ENCODE results near the gene GJD2. TPM values are rescaled to one million over a fixed set of nuclear protein-coding genes. Genes with fewer than 3 reads are reported as not detected.

The GJD2 gene
- total RNA-seq, 1 experiment from 2014 or later: not detected

GRCh38 chr15:34749691-34750090 is 5.1 kb downstream of the GJD2 start:
- no peak overlapping the region for H4K5ac ChIP-seq (ENCODE audit: insufficient read length, low read depth, low read length)
- TF ChIP-seq, protein P1, sequence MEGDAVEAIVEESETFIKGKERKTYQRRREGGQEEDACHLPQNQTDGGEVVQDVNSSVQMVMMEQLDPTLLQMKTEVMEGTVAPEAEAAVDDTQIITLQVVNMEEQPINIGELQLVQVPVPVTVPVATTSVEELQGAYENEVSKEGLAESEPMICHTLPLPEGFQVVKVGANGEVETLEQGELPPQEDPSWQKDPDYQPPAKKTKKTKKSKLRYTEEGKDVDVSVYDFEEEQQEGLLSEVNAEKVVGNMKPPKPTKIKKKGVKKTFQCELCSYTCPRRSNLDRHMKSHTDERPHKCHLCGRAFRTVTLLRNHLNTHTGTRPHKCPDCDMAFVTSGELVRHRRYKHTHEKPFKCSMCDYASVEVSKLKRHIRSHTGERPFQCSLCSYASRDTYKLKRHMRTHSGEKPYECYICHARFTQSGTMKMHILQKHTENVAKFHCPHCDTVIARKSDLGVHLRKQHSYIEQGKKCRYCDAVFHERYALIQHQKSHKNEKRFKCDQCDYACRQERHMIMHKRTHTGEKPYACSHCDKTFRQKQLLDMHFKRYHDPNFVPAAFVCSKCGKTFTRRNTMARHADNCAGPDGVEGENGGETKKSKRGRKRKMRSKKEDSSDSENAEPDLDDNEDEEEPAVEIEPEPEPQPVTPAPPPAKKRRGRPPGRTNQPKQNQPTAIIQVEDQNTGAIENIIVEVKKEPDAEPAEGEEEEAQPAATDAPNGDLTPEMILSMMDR (conservative IDR thresholded peaks at IDR 0.05): no peak
- no CpG with 5 or more reads among the region's 4 CpGs for WGBS (ENCODE audit: extremely low coverage, insufficient read length, low lambda C conversion rate)

More at GRCh38 chr15:34749691-34750090, 5.1 kb downstream of the GJD2 start:
- no peak overlapping the region for H3K27ac Mint-ChIP-seq
- no peak overlapping the region for H2BK120ac ChIP-seq (ENCODE audit: low read depth, low read length, poor library complexity, severe bottlenecking)
- no peak overlapping the region for H2BK12ac ChIP-seq (ENCODE audit: insufficient read length, low read depth, low read length)
- H3K4ac ChIP-seq (ENCODE audit: low read depth, low read length): no peak overlapping the region
- H3T11ph ChIP-seq (ENCODE audit: low read length): no peak overlapping the region
- no peak overlapping the region for H4K91ac ChIP-seq (ENCODE audit: insufficient read length, low read depth, low read length)
- H2AFZ ChIP-seq (ENCODE audit: low read length): no peak overlapping the region
- no peaks in the 10 kb centered on the region for H3K9me3 ChIP-seq (ENCODE audit: control insufficient read depth, low read depth, low read length)
- no peak overlapping the region for H3K27ac ChIP-seq (ENCODE audit: insufficient read length, low read depth, low read length)
- H2AK5ac ChIP-seq (ENCODE audit: insufficient read length, low read length): no peak overlapping the region
- no peaks in the 10 kb centered on the region for H4K20me1 ChIP-seq (ENCODE audit: control insufficient read depth, insufficient read depth, insufficient read length)
- no peaks in the 10 kb centered on the region for H3K4me1 ChIP-seq (ENCODE audit: insufficient read depth, low read length)
- H3K23me2 ChIP-seq (ENCODE audit: insufficient read length, low read depth, low read length, poor library complexity, severe bottlenecking): peaks cover 7% of the 10 kb centered on the region
- no peaks in the 10 kb centered on the region for H3K79me1 ChIP-seq (ENCODE audit: insufficient read depth, low read depth, low read length, poor library complexity, severe bottlenecking)
- no peak overlapping the region for H2BK20ac ChIP-seq (ENCODE audit: low read depth, low read length, poor library complexity, severe bottlenecking)
- no peak overlapping the region for H3K56ac ChIP-seq (ENCODE audit: insufficient read length, low read depth, low read length)
- H2BK15ac ChIP-seq (ENCODE audit: low read depth, low read length): no peak overlapping the region
- peaks cover 4% of the 10 kb centered on the region; the same call in 1 of the 2 replicates for H3K27me3 ChIP-seq (ENCODE audit: insufficient read depth, low read length)
- H3K23ac ChIP-seq (ENCODE audit: insufficient read length, low read depth, low read length): no peak overlapping the region
- no peak overlapping the region for H3K18ac ChIP-seq (ENCODE audit: insufficient read length, low read depth, low read length)
- H3K9ac ChIP-seq (ENCODE audit: extremely low read depth, insufficient read length, low read length): no peak overlapping the region
- H3K36me3 Mint-ChIP-seq (ENCODE audit: insufficient read depth in 1 of 3, low read depth in 3 of 3): no peaks in the 10 kb centered on the region
- H3K4me1 Mint-ChIP-seq: peaks cover 3 to 7% of the 10 kb centered on the region in 2 experiments
- peaks cover 41% of the 10 kb centered on the region for H3K27me3 Mint-ChIP-seq (ENCODE audit: low read depth)
- H4K8ac ChIP-seq (replicated peaks; ENCODE audit: insufficient read length, low read depth, low read length): no peak overlapping the region
- H2BK5ac ChIP-seq (ENCODE audit: insufficient read length, low read length): no peak overlapping the region
- H3K4me2 ChIP-seq (ENCODE audit: insufficient read depth, insufficient read length, low read length): no peak overlapping the region
- H3K4me3 Mint-ChIP-seq: no peak overlapping the region
- H3K79me2 ChIP-seq (ENCODE audit: insufficient read depth, low read length): no peaks in the 10 kb centered on the region
- H3K9me3 Mint-ChIP-seq: no peaks in the 10 kb centered on the region
- no peak for DNase-seq
- no peak overlapping the region for H3K14ac ChIP-seq (ENCODE audit: insufficient read depth, low read length)
